HG03135 (cell line): Measurements from ENCODE around the gene GRIA4.
A peak's percentile ranks its signal among the peaks of the same experiment; 100 is the strongest.
"Not testable (repeated sequence)": the region's sequence is repeated elsewhere in the genome, so short reads cannot be mapped to it uniquely, and the experiment has no call there.

Experiments used
- ATAC-seq: cut with Tn5 transposase; IDR thresholded peaks from one replicate; pipeline ENCODE4 v1.9.1; 2021; ENCODE audit warnings: mild to moderate bottlenecking, moderate library complexity; ENCODE audit not compliant: unreplicated experiment

Gene GRIA4

DNA sequence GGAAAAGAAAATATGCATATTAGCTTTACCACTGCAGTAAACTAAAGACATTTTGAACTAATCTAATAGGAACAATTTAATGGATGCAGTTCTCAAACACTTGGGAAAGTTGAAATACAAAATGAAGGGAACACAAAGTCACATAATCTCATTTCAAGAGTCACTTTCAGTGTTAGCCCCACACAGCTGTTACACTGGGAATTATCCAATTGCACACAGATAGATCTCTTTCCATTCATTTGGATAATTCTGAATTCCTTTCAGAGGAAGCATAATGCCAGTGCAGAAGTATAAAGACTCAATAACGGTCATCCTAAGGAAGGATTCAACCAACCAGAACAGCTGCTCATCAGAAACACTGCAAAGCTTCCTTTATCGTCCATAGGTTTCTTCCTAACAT is 173.3 kb downstream of the GRIA4 start:
- ATAC-seq: no peak

- ATAC-seq: not testable (repeated sequence)
Measured at GRCh38 chr11:105785850-105786249, 176.0 kb downstream of the GRIA4 start.

GRCh38 chr11:105786741-105787140 is 176.9 kb downstream of the GRIA4 start:
- no peak for ATAC-seq

DNA sequence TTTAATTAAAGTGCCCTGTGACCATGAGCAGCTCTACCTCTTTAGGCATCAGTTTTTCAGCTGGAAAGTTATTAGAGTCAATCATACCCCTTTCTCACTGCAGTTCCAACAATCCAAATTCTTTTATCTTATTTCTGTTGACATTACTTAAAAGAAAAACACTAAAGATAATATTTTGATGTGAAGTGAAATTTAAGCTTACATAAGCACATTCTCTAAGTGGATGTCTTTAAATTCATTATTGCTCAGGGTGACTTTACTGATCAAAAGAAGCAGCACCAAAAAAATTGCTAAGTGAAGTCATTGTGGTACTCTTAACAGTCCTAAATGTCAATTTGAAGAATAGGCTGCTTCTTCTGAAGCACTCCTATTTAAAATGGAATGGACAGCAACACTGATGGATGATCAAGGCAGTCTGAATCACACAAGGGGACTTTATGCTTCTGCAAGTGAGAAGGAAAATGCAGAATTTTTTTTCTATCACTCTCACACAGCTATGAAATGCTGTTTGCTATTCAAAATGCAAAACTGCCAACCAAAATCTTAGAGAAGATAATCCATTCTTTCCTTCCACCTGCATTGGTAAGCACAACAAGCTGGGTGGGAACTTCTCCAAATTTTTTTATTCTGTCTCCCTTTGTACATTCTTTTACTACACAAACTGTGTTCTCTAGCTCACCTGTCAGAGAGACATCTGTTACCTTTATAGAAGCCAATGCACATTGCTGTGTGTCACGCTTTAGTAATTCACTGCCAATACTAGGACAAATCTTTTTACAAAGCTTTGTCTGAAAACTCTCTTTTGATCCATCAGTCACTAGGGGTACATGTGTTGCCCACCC is 179.9 kb downstream of the GRIA4 start:
- ATAC-seq: no peak

DNA sequence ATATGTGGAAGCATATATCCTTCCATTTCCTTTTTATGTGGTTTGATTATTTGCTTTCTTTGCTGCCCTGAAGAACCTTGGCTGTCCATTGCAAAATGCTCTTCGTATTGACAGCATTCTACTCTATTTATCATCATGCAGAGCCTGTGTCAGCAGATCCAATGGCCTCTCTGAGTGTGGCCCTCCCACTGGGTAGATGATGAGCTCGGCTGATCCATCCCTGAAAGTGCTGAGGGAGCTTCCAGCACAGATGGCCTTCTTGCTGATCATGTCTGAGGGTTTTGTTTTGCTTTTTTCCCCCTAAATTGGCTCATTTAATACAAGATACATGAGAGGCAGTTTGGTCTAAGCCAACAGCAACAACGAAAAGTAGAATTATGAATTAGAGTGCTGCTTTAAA is 181.0 kb downstream of the GRIA4 start:
- ATAC-seq: no peak

DNA sequence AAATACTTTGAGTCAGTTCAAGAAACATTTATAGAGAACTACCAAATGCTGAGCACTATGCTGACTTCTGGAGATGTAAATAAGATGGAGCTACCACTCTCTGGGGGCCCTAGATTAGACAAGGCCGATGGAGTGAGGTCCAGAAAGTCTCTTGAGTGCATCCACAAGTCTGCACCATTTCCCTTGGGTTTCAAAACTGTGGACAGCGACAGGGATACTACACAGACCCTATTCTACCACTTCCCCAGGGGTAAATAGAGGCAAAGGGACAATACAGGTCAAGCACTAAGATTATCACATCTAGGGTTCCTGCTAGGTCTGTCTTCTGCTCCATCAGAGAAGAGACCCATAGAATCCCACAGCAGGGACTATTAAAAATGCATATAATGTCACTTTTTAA is 183.2 kb downstream of the GRIA4 start:
- ATAC-seq: no peak

- no peak for ATAC-seq
Measured at GRCh38 chr11:105799263-105799662, 189.4 kb downstream of the GRIA4 start.

DNA sequence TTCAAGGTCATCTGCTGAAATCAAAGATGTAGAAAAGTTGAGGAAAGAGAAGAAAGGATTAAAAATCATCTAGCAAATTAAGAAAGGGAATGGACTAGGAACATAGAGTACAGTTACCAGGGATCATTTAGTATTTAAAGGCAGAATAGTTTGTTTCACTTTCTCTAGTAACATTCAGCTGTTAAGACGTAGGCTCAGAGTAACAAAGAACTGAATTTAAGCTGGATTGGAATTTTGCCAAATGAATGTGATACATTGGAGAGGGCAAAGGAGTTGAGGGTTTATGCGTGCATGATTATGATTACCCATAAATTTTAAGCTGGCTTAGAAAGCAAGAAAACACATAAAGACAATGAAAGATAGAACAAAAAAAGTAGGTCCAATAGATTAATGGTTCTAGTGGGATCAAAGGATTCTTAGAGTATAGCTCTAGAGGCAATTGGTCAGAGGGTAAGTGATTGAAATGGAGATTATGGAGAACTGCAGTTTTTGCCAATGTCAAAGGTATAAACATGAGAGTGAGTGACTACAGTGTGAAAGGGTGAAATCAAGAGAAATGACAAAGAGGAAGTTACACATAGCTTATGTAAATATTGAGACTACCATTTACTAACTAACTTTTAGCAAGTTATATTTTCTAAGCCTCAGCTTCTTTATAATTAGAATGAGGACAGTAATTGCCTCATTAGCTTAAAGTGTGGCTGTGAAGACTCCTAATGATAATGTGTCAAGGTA is 190.0 kb downstream of the GRIA4 start:
- no peak for ATAC-seq

- no peak for ATAC-seq
Measured at GRCh38 chr11:105802390-105802789, 192.5 kb downstream of the GRIA4 start.

- no peak for ATAC-seq
Measured at GRCh38 chr11:105811242-105811641, 201.4 kb downstream of the GRIA4 start.

DNA sequence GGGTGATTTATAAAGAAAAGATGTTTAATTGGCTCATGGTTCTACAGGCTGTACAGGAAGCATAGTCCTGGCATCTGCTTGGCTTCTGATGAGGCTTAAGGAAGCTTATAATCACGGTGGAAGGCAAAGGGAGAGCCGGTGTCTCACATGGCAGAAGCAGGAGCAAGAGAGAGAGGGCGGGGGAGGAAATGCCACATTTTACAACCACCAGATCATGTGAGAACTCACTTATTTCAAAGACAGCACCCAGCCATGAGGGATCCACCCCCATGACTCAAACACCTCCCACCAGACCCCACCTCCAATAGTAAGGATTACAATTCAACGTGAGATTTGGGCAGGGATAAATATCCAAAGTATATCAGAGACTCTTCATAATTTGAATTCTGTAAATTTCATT is 211.5 kb downstream of the GRIA4 start:
- ATAC-seq: no peak

DNA sequence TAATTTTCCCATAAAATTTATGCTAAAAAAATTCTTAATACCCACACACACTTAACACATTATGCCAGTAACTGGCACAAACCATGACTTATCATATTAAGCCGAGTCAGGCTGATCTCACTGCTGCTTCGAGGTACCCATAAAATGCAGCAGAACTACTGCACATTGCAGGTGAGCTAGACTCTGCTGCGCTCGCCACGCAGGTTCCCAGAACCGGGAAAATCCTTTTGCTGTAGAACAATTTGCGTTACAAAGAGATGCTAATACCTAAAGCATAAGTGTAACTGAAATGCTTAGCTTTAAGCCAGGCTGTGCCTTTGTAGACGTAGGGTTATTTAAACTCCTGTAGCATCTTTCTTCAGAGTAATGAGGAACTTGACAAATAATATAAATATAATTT is 211.9 kb downstream of the GRIA4 start:
- ATAC-seq: no peak

DNA sequence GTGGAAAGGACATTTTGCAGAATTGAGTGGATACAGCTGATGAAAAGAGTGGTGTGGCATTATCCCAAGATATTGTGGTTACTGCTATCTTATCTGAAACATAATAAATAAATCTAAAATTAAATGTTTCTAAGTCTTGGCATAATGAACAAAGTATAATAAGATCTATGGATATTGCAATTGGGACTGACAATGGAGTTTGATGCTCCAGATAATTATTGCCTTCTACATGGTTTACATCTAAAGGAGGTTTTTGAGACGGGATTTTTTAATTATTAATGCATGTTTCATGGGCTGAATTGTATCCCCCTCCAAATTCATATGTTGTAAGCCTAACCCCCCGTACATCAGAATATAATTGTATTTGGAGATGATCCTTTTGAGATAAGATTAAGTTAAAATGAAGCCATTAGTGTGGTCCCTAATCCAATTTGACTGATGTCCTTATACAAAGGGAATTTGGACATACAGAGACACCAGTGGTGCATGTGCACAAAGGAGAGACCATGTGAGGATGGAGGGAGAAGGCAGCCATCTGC is 213.7 kb downstream of the GRIA4 start:
- no peak for ATAC-seq

GRCh38 chr11:105824457-105825013 is 214.7 kb downstream of the GRIA4 start:
- no peak for ATAC-seq

- no peak for ATAC-seq
Measured at GRCh38 chr11:105825141-105825540, 215.3 kb downstream of the GRIA4 start.

DNA sequence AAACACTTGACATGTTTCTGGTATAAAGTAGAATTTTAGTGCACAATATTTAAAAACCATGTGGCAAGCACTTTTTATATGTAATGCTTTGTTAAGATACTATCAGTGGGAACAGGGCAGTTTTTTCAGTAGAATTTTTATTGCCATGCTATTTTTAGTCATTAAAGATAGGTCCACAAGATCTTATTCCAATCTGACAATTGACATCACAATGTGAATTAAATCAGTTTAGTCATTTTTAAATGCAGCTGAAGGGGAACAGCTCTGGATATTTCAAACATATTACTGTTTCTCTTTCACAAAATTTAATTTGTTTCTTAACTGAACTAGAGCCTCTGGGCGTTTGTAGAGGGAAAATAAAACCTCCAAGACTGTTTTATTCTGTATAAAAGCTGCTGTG is 218.0 kb downstream of the GRIA4 start:
- no peak for ATAC-seq

DNA sequence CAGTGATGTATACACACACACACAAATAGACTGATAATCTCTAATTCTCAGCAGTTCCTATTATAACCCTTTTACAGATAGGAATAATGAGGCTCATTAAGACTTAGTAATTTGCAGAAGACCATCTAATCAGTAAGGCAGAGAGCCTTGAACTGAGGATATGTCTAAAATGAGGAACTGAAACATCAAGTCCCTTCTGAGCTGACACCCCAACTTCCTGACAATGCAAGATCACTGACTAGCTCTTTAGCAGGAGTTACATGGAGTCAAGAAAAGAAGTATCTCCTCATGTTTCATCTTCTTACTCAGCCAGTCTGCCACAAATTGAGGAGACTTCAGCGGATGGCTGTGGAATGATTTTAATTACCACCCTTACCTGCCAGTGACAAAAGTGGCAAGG is 219.2 kb downstream of the GRIA4 start:
- peak; percentile 96 for ATAC-seq

DNA sequence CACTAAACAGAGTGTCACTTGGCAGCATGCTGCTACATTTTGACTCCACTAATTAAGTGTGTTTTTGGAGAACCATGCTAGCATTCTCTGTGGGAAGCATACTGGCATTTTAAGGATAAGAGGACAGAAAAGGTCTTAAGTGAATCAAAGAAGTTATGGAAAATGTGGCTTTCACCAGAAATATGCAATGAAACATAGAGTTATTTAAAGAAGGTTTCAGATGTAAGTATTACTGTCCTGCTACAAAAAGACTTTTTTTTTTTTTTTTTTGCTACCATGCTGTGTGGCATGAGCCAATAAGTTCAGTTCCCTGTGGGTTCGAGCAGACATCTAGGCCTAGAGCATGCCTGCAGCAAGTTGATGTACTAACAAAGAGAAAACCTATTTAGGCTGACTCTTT is 224.6 kb downstream of the GRIA4 start:
- no peak for ATAC-seq

DNA sequence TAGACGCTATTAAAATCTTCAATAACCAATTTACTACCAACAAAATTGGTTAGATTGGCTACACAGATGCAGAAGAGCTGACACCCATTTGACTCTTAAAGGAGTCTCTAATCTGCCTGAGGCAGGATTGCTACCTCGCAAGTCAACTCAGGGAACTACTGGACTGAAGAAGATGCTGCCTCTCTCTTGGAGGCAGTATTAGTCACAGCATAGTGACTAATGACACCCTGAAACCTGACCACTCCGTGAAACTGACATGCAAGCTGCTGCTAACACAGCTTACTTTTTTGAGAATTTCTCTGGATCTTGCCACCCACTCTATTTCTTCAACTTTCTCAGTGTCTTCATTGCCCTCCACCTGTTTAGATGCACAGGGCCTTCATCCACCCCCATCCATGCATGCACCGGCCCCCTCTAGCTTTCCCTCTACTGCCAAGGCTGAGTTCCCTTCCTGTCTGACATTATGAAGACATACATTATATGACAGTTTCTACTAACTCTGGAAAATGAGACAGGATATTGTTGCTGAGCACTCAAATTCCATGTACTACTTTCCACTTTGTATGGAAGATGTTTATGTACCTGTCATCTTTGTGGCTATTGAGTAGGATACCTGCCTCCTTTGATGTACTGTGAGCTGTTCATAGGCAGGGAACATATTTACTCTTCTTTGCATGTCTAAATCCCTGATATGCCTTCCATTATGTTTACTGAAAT is 229.0 kb downstream of the GRIA4 start:
- no peak for ATAC-seq

DNA sequence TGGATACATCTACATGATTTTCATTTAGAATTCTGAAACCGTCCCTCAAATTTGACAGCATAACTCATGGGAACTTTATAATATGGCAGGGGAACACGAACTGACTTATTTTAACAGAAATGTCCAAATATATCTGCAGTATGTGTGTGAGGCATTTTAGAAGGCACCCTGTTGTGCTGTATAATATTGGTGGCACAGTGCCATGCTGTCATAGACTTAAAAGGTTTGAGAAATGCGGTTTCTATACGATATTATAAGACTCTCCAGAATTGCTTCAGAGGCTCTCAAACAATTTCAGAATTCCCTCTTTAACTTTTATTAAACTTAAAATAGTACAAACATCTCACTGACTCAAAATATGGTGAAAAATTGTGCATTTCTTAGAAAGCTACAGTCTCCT is 230.5 kb downstream of the GRIA4 start:
- ATAC-seq: no peak

DNA sequence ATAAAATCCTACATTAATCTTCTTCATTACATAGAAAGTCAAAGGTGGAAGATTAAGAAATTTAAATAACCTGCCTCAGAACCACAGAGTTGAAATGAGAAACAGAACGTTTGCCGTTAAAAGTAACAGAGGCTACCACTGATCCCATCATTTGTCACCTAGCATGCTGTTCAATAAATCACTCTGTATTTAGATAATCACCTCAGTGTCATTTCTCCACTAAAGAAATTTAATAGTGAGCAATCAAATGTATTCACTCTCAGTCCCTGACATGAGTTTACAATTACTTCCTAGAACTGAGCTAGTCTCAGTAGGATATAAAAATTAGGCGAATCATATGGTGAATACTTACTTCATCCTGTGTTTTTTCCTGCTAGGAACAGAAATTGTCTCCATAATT is 242.5 kb downstream of the GRIA4 start:
- no peak for ATAC-seq
